ENCODE data around the gene ANO6. TPM values are rescaled to one million over a fixed set of nuclear protein-coding genes. Genes with fewer than 3 reads are reported as not detected.
A peak's percentile ranks its signal among the peaks of the same experiment; 100 is the strongest.

Gene ANO6
- polyA plus RNA-seq, 3 donors from 2014 or later, result 17.9 to 30.7 (median 27.7) TPM

- Mint-ChIP-seq H3K4me3 (peak overlapping the region; percentile 43 to 67 (median 57)), H3K36me3 (no peaks in the 10 kb centered on the region), H3K27ac (peak overlapping the region in 1 of 6 donors; percentile 21), H3K9me3 (no peaks in the 10 kb centered on the region), H3K27me3 (ENCODE audit: low read depth in 3 of 3) (peaks cover 0 to 2% (median 0%) of the 10 kb centered on the region in 3 donors), H3K4me1 (peaks cover 20 to 26% of the 10 kb centered on the region in 2 donors)
- no peak for DNase-seq
Observed at GRCh38 chr12:45200491-45201043, 15.3 kb upstream of the ANO6 start.

- DNase-seq, result no peak
- no peak overlapping the region for H3K4me3 Mint-ChIP-seq
- H3K27ac Mint-ChIP-seq, result no peak overlapping the region
- no peaks in the 10 kb centered on the region for H3K9me3 Mint-ChIP-seq
- H3K27me3 Mint-ChIP-seq (ENCODE audit: low read depth in 3 of 3), result peaks cover 0 to 4% (median 0%) of the 10 kb centered on the region in 3 donors
- H3K4me1 Mint-ChIP-seq, result peaks cover 20 to 26% of the 10 kb centered on the region in 2 donors
- H3K36me3 Mint-ChIP-seq, result peaks cover 4 to 5% (median 5%) of the 10 kb centered on the region in 3 donors
Observed at GRCh38 chr12:45203767-45204166, 12.1 kb upstream of the ANO6 start.

GRCh38 chr12:45204757-45205156 lies 11.1 kb upstream of the ANO6 start:
- no peak overlapping the region for H3K4me3 Mint-ChIP-seq
- H3K27ac Mint-ChIP-seq, result no peak overlapping the region
- no peak for DNase-seq
- H3K4me1 Mint-ChIP-seq, result peaks cover 15 to 22% of the 10 kb centered on the region in 2 donors
- H3K36me3 Mint-ChIP-seq, result peaks cover 4 to 5% (median 5%) of the 10 kb centered on the region in 3 donors
- H3K9me3 Mint-ChIP-seq, result no peaks in the 10 kb centered on the region
- peaks cover 0 to 4% (median 0%) of the 10 kb centered on the region in 3 donors for H3K27me3 Mint-ChIP-seq (ENCODE audit: low read depth in 3 of 3)

- no peak overlapping the region for H3K27ac Mint-ChIP-seq
- no peak for DNase-seq
- no peaks in the 10 kb centered on the region for H3K9me3 Mint-ChIP-seq
- peaks cover 10 to 17% of the 10 kb centered on the region in 2 donors for H3K4me1 Mint-ChIP-seq
- H3K4me3 Mint-ChIP-seq, result no peak overlapping the region
- H3K27me3 Mint-ChIP-seq (ENCODE audit: low read depth in 3 of 3), result peaks cover 0 to 4% (median 0%) of the 10 kb centered on the region in 3 donors
- peaks cover 4 to 5% (median 5%) of the 10 kb centered on the region in 3 donors for H3K36me3 Mint-ChIP-seq
Observed at GRCh38 chr12:45205165-45205825, 10.6 kb upstream of the ANO6 start.

- peaks cover 4 to 5% (median 5%) of the 10 kb centered on the region in 3 donors for H3K36me3 Mint-ChIP-seq
- H3K9me3 Mint-ChIP-seq, result no peaks in the 10 kb centered on the region
- peaks cover 0 to 2% (median 0%) of the 10 kb centered on the region in 3 donors for H3K27me3 Mint-ChIP-seq (ENCODE audit: low read depth in 3 of 3)
- H3K27ac Mint-ChIP-seq, result no peak overlapping the region
- H3K4me1 Mint-ChIP-seq, result peaks cover 0 to 2% of the 10 kb centered on the region in 2 donors
- H3K4me3 Mint-ChIP-seq, result no peak overlapping the region
- no peak for DNase-seq
Observed at GRCh38 chr12:45208604-45209487, 7.0 kb upstream of the ANO6 start.

GRCh38 chr12:45209784-45210183 lies 6.1 kb upstream of the ANO6 start:
- no peaks in the 10 kb centered on the region for H3K9me3 Mint-ChIP-seq
- peaks cover 0 to 2% (median 0%) of the 10 kb centered on the region in 3 donors for H3K27me3 Mint-ChIP-seq (ENCODE audit: low read depth in 3 of 3)
- H3K4me1 Mint-ChIP-seq, result peaks cover 9% of the 10 kb centered on the region in 2 donors
- H3K4me3 Mint-ChIP-seq, result no peak overlapping the region
- DNase-seq, result no peak
- no peak overlapping the region for H3K27ac Mint-ChIP-seq
- H3K36me3 Mint-ChIP-seq, result peaks cover 4 to 5% (median 5%) of the 10 kb centered on the region in 3 donors

- Mint-ChIP-seq H3K36me3 (peaks cover 4 to 5% (median 5%) of the 10 kb centered on the region in 3 donors), H3K4me3 (no peak overlapping the region), H3K4me1 (peaks cover 21 to 22% of the 10 kb centered on the region in 2 donors), H3K27ac (no peak overlapping the region), H3K27me3 (ENCODE audit: low read depth in 3 of 3) (peaks cover 2 to 5% (median 2%) of the 10 kb centered on the region in 3 donors), H3K9me3 (no peaks in the 10 kb centered on the region)
- no peak for DNase-seq
Observed at GRCh38 chr12:45212064-45212463, 3.8 kb upstream of the ANO6 start.

GRCh38 chr12:45213107-45213506 lies 2.8 kb upstream of the ANO6 start:
- H3K4me3 Mint-ChIP-seq, result peak overlapping the region in 1 of 5 donors; percentile 3
- H3K9me3 Mint-ChIP-seq, result no peaks in the 10 kb centered on the region
- H3K27me3 Mint-ChIP-seq (ENCODE audit: low read depth in 3 of 3), result peaks cover 0 to 5% (median 2%) of the 10 kb centered on the region in 3 donors
- no peak overlapping the region for H3K27ac Mint-ChIP-seq
- H3K4me1 Mint-ChIP-seq, result peaks cover 31 to 32% of the 10 kb centered on the region in 2 donors
- DNase-seq, result no peak
- peaks cover 4 to 5% (median 5%) of the 10 kb centered on the region in 3 donors for H3K36me3 Mint-ChIP-seq

- peak overlapping the region in 3 of 5 donors; percentile 2 to 33 (median 8) for H3K4me3 Mint-ChIP-seq
- H3K9me3 Mint-ChIP-seq, result no peaks in the 10 kb centered on the region
- H3K27ac Mint-ChIP-seq, result peak overlapping the region in 3 of 6 donors; percentile 2 to 90 (median 60)
- no peaks in the 10 kb centered on the region for H3K36me3 Mint-ChIP-seq
- no peak for DNase-seq
- peaks cover 0 to 5% (median 2%) of the 10 kb centered on the region in 3 donors for H3K27me3 Mint-ChIP-seq (ENCODE audit: low read depth in 3 of 3)
- H3K4me1 Mint-ChIP-seq, result peaks cover 34 to 41% of the 10 kb centered on the region in 2 donors
Observed at GRCh38 chr12:45214071-45214470, 1.8 kb upstream of the ANO6 start.

GRCh38 chr12:45214749-45215418 lies 1.0 kb upstream of the ANO6 start:
- peaks cover 37 to 46% of the 10 kb centered on the region in 2 donors for H3K4me1 Mint-ChIP-seq
- peaks cover 0 to 5% (median 2%) of the 10 kb centered on the region in 3 donors for H3K27me3 Mint-ChIP-seq (ENCODE audit: low read depth in 3 of 3)
- peak overlapping the region; percentile 91 to 99 (median 97) for H3K4me3 Mint-ChIP-seq
- peak overlapping the region; percentile 90 to 94 (median 92) for H3K27ac Mint-ChIP-seq
- no peaks in the 10 kb centered on the region for H3K9me3 Mint-ChIP-seq
- DNase-seq, result peak in 2 of 3 donors; percentile 4 to 5
- no peaks in the 10 kb centered on the region for H3K36me3 Mint-ChIP-seq

- H3K36me3 Mint-ChIP-seq, result no peaks in the 10 kb centered on the region
- H3K9me3 Mint-ChIP-seq, result no peaks in the 10 kb centered on the region
- peak overlapping the region; percentile 67 to 94 (median 91) for H3K27ac Mint-ChIP-seq
- peaks cover 42 to 61% of the 10 kb centered on the region in 2 donors for H3K4me1 Mint-ChIP-seq
- DNase-seq, result peak; percentile 48 to 53 (median 49)
- peak overlapping the region; percentile 91 to 99 (median 97) for H3K4me3 Mint-ChIP-seq
- H3K27me3 Mint-ChIP-seq (ENCODE audit: low read depth in 3 of 3), result peaks cover 0 to 5% (median 2%) of the 10 kb centered on the region in 3 donors
Observed at GRCh38 chr12:45216230-45216982, 511 bp downstream of the ANO6 start.

GRCh38 chr12:45216983-45217485 lies 1.1 kb downstream of the ANO6 start:
- peak overlapping the region; percentile 82 to 97 (median 92) for H3K4me3 Mint-ChIP-seq
- H3K36me3 Mint-ChIP-seq, result no peaks in the 10 kb centered on the region
- no peaks in the 10 kb centered on the region for H3K9me3 Mint-ChIP-seq
- peaks cover 43 to 64% of the 10 kb centered on the region in 2 donors for H3K4me1 Mint-ChIP-seq
- DNase-seq, result no peak
- H3K27ac Mint-ChIP-seq, result peak overlapping the region; percentile 55 to 84 (median 81)
- peaks cover 0 to 5% (median 2%) of the 10 kb centered on the region in 3 donors for H3K27me3 Mint-ChIP-seq (ENCODE audit: low read depth in 3 of 3)

Measured in immature natural killer cell (primary cell).